ENCODE data around the gene KANSL1. TPM values are rescaled to one million over a fixed set of nuclear protein-coding genes. Genes with fewer than 3 reads are reported as not detected.

KANSL1 gene
- total and polyA plus RNA-seq, 10 of the 15 experiments (the other 5 are each of a cell fraction or from before 2014, with no cell fraction given): 4.7 to 60.6 (median 28.0) TPM

DNA sequence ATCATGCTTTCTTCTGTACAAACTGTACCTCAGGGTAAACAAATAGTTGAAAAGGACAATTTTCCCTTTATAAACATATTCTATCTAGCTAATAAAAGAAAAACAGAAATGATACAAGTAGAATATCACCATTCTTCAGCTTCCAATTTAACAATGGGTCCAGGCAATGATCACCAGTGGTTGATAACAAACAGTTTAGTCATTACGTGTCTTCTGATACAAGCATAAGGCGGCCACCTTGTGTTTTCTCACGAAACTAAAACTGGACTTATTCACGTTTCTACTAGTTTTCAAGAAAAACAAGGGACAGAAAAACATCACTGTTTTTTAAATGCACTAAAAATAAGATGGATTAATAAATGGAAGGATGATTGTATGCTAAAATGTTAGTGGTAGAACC is 135.9 kb downstream of the KANSL1 start:
- RAD21 ChIA-PET (ENCODE audit: unreplicated experiment): interaction anchor here (1.7 to 2.0 kb wide), 2 partner anchors 13 to 156 kb away, joined by 5 to 6 read pairs; no protein-coding TSS in a partner anchor
- in situ Hi-C loops (cut with MboI): no loop called here
- Histone ChIP-seq H3K27ac (ENCODE audit: control insufficient read depth, insufficient read depth) (no peak overlapping the region), H3K9ac (ENCODE audit: control insufficient read depth, insufficient read depth, low read length) (no peak overlapping the region), H3K36me3 (ENCODE audit: control insufficient read depth in 2 of 2, insufficient read depth in 2 of 2, low read length in 1 of 2) (peaks cover 3 to 6% of the 10 kb centered on the region in 2 experiments; a peak in 3 of 4 replicates), H2AFZ (ENCODE audit: control insufficient read depth, low read depth, low read length) (no peak overlapping the region), H3K4me1 (ENCODE audit: control insufficient read depth, insufficient read depth, low read length) (peaks cover under 1% of the 10 kb centered on the region; the same call in 1 of the 2 replicates), H3K79me2 (ENCODE audit: control insufficient read depth, insufficient read depth, low read length) (no peaks in the 10 kb centered on the region; the same call in none of the 2 replicates), H3K4me2 (ENCODE audit: control insufficient read depth, insufficient read depth) (no peak overlapping the region), H4K20me1 (ENCODE audit: control insufficient read depth, insufficient read depth) (no peaks in the 10 kb centered on the region), H3K4me3 (no peak overlapping the region), H3K9me3 (replicated peaks; ENCODE audit: control insufficient read depth, insufficient read depth, low read length) (no peaks in the 10 kb centered on the region), H3K27me3 (replicated peaks in 1 of 2; ENCODE audit: control insufficient read depth in 2 of 2, insufficient read depth in 2 of 2, low read length in 1 of 2) (no peaks in the 10 kb centered on the region)
- DNase-seq (ENCODE audit: low read depth, low spot score) (no peak), ATAC-seq (no peak), FAIRE-seq (no peak)
- WGBS (ENCODE audit: insufficient coverage, insufficient replicate concordance, low lambda C conversion rate, missing lambda C conversion rate): 97% methylated on average over 4 of the region's 4 CpGs
- POLR2A ChIA-PET: no interaction called here
- SMC1A ChIA-PET (ENCODE audit: uncharacterized antibody, unreplicated experiment): interaction anchor here (0.7 to 3.7 kb wide), 10 partner anchors 9 to 154 kb away, joined by 3 to 22 read pairs (median 4); no protein-coding TSS in a partner anchor
- no TSS peak for BruUV-seq (replicated peaks)
- TF ChIP-seq ZBED1 (IDR thresholded peaks at IDR 0.05; ENCODE audit: borderline replicate concordance) (no peak), YY1 (IDR thresholded peaks at IDR 0.05; ENCODE audit: low read depth, low read length) (no peak), CEBPB (IDR thresholded peaks at IDR 0.05; ENCODE audit: borderline replicate concordance in 1 of 2, low read depth in 2 of 2, low read length in 2 of 2) (no peak), EGR1 (IDR thresholded peaks at IDR 0.05; ENCODE audit: borderline replicate concordance in 1 of 2, low read depth in 2 of 2, low read length in 2 of 2) (no peak), RCOR1 (conservative IDR thresholded peaks at IDR 0.05; ENCODE audit: low read depth, low read length) (no peak), GABPA (IDR thresholded peaks at IDR 0.05; ENCODE audit: low read depth) (no peak), NBN (IDR thresholded peaks at IDR 0.05) (no peak)
- TF ChIP-seq, protein P1, sequence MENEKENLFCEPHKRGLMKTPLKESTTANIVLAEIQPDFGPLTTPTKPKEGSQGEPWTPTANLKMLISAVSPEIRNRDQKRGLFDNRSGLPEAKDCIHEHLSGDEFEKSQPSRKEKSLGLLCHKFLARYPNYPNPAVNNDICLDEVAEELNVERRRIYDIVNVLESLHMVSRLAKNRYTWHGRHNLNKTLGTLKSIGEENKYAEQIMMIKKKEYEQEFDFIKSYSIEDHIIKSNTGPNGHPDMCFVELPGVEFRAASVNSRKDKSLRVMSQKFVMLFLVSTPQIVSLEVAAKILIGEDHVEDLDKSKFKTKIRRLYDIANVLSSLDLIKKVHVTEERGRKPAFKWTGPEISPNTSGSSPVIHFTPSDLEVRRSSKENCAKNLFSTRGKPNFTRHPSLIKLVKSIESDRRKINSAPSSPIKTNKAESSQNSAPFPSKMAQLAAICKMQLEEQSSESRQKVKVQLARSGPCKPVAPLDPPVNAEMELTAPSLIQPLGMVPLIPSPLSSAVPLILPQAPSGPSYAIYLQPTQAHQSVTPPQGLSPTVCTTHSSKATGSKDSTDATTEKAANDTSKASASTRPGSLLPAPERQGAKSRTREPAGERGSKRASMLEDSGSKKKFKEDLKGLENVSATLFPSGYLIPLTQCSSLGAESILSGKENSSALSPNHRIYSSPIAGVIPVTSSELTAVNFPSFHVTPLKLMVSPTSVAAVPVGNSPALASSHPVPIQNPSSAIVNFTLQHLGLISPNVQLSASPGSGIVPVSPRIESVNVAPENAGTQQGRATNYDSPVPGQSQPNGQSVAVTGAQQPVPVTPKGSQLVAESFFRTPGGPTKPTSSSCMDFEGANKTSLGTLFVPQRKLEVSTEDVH (IDR thresholded peaks at IDR 0.05; ENCODE audit: low read depth, partially characterized antibody): no peak
- TF ChIP-seq, protein P2, sequence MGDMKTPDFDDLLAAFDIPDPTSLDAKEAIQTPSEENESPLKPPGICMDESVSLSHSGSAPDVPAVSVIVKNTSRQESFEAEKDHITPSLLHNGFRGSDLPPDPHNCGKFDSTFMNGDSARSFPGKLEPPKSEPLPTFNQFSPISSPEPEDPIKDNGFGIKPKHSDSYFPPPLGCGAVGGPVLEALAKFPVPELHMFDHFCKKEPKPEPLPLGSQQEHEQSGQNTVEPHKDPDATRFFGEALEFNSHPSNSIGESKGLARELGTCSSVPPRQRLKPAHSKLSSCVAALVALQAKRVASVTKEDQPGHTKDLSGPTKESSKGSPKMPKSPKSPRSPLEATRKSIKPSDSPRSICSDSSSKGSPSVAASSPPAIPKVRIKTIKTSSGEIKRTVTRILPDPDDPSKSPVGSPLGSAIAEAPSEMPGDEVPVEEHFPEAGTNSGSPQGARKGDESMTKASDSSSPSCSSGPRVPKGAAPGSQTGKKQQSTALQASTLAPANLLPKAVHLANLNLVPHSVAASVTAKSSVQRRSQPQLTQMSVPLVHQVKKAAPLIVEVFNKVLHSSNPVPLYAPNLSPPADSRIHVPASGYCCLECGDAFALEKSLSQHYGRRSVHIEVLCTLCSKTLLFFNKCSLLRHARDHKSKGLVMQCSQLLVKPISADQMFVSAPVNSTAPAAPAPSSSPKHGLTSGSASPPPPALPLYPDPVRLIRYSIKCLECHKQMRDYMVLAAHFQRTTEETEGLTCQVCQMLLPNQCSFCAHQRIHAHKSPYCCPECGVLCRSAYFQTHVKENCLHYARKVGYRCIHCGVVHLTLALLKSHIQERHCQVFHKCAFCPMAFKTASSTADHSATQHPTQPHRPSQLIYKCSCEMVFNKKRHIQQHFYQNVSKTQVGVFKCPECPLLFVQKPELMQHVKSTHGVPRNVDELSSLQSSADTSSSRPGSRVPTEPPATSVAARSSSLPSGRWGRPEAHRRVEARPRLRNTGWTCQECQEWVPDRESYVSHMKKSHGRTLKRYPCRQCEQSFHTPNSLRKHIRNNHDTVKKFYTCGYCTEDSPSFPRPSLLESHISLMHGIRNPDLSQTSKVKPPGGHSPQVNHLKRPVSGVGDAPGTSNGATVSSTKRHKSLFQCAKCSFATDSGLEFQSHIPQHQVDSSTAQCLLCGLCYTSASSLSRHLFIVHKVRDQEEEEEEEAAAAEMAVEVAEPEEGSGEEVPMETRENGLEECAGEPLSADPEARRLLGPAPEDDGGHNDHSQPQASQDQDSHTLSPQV (IDR thresholded peaks at IDR 0.05): no peak
- TF ChIP-seq, protein P3, sequence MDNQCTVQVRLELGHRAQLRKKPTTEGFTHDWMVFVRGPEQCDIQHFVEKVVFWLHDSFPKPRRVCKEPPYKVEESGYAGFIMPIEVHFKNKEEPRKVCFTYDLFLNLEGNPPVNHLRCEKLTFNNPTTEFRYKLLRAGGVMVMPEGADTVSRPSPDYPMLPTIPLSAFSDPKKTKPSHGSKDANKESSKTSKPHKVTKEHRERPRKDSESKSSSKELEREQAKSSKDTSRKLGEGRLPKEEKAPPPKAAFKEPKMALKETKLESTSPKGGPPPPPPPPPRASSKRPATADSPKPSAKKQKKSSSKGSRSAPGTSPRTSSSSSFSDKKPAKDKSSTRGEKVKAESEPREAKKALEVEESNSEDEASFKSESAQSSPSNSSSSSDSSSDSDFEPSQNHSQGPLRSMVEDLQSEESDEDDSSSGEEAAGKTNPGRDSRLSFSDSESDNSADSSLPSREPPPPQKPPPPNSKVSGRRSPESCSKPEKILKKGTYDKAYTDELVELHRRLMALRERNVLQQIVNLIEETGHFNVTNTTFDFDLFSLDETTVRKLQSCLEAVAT (IDR thresholded peaks at IDR 0.05): no peak
- CTCF ChIA-PET: interaction anchor here (0.9 to 3.5 kb wide), 8 partner anchors 11 to 414 kb away, joined by 3 to 23 read pairs (median 3); no protein-coding TSS in a partner anchor
- intact Hi-C loops (cut with micrococcal nuclease; ENCODE audit: unreplicated experiment): no loop called here
